HCT116 (cell line): ENCODE data around the gene CABLES1. TPM values are rescaled to one million over a fixed set of nuclear protein-coding genes. Genes with fewer than 3 reads are reported as not detected.

Experiments used
- ATAC-seq: fragments of 200-7000 bp; cut with Tn5 transposase; 2 replicates; pipeline ENCODE4 v1.9.1; 2020; ENCODE audit warnings: mild to moderate bottlenecking, moderate library complexity
- BruUV-seq: library from RNA; stranded (reverse); fragments of 400-500 nt; replicated peaks from 2 replicates; lab custom pipeline; 2021; lab: Mats Ljungman, UMichigan
- CTCF ChIA-PET: fragments of 300-600 bp; sonication (Branson Sonifier 250); formaldehyde crosslinking; loops from one replicate; lab custom pipeline; 2021; ENCODE audit warnings: antibody characterized with exemption; lab: Charles Lee
- POLR2A ChIA-PET: fragments of 300-600, 350-600 bp; sonication (Branson Sonifier 250); formaldehyde crosslinking; loops from one replicate; lab custom pipeline; 2021; ENCODE audit warnings: antibody characterized with exemption; lab: Charles Lee
- RAD21 ChIA-PET, 2 experiments: fragments of 300-600 bp; sonication (Branson Sonifier 250); formaldehyde crosslinking; loops; one replicate each; lab custom pipeline; 2023; ENCODE audit warnings: low total read pairs in 2 of 2; ENCODE audit not compliant: uncharacterized antibody in 2 of 2, unreplicated experiment in 2 of 2, low non-redundant PET in 1 of 2; lab: Charles Lee
- DNase-seq: peaks from one replicate; pipeline ENCODE4 v3.0.0-alpha.2; 2010; ENCODE audit warnings: low read depth, low spot score
- H2AFZ ChIP-seq: fragments of 200-600 bp; shearing (Covaris generic), sonication (generic); 2 replicates; pipeline ENCODE4 v1.6.1; 2017; ENCODE audit warnings: low read depth, mixed run types, mixed read lengths, antibody characterized with exemption, low read length; ENCODE audit not compliant: poor library complexity, severe bottlenecking
- H3K27ac ChIP-seq: 2 replicates; pipeline ENCODE4 v1.5.1; 2012; ENCODE audit warnings: low read depth, low read length
- H3K27me3 ChIP-seq: fragments of 200-600 bp; sonication (generic); 2 replicates; pipeline ENCODE4 v1.6.1; 2016; ENCODE audit warnings: mixed run types, low read length, mixed read lengths; ENCODE audit not compliant: insufficient read depth
- H3K36me3 ChIP-seq, 2 experiments: fragments of 200-500 bp in 1 of 2; fragments of 200-600 bp in 1 of 2; sonication (Bioruptor generic) in 1 of 2; sonication (generic) in 1 of 2; 2 replicates each; pipeline versions ENCODE4 v1.5.1 to v1.6.1; 2014 to 2016; ENCODE audit warnings: low read length in 2 of 2, inconsistent platforms in 1 of 2, mixed read lengths in 1 of 2, mixed run types in 1 of 2; ENCODE audit not compliant: insufficient read depth in 2 of 2, control insufficient read depth in 1 of 2
- H3K4me1 ChIP-seq, 2 experiments: fragments of 200-600 bp in 1 of 2; sonication (generic) in 1 of 2; 2 replicates each; pipeline versions ENCODE4 v1.5.1 to v1.6.1; 2012 to 2017; ENCODE audit warnings: low read length in 2 of 2, inconsistent platforms in 1 of 2, mild to moderate bottlenecking in 1 of 2, mixed read lengths in 1 of 2, mixed run types in 1 of 2, moderate library complexity in 1 of 2; ENCODE audit not compliant: insufficient read depth in 2 of 2, control insufficient read depth in 1 of 2
- H3K4me2 ChIP-seq: fragments of 200-600 bp; sonication (generic); 2 replicates; pipeline ENCODE4 v1.6.1; 2017; ENCODE audit warnings: mixed run types, low read length, mixed read lengths
- H3K4me3 ChIP-seq, 2 experiments: fragments of 200-600 bp in 1 of 2; sonication (generic) in 1 of 2; replicated peaks in 1 of 2; 2 replicates each; pipeline ENCODE4 v1.5.1; 2011 to 2016; ENCODE audit warnings: low read length in 2 of 2, control low read depth in 1 of 2, low read depth in 1 of 2, mild to moderate bottlenecking in 1 of 2, mixed read lengths in 1 of 2, mixed run types in 1 of 2
- H3K79me2 ChIP-seq: fragments of 200-600 bp; sonication (generic); 2 replicates; pipeline ENCODE4 v1.6.1; 2017; ENCODE audit warnings: mild to moderate bottlenecking, mixed run types, low read length, moderate library complexity, mixed read lengths; ENCODE audit not compliant: insufficient read depth
- H3K9ac ChIP-seq: fragments of 200-600 bp; sonication (generic); 2 replicates; pipeline ENCODE4 v1.6.1; 2016; ENCODE audit warnings: low read length, mixed read lengths
- H3K9me2 ChIP-seq: fragments of 200-600 bp; sonication (generic), shearing (Covaris generic); 2 replicates; pipeline ENCODE4 v1.6.1; 2017; ENCODE audit warnings: mixed run types, mild to moderate bottlenecking, moderate library complexity; ENCODE audit not compliant: insufficient read depth
- H3K9me3 ChIP-seq, 2 experiments: fragments of 200-500 bp in 1 of 2; fragments of 200-600 bp in 1 of 2; sonication (Bioruptor generic) in 1 of 2; sonication (generic) in 1 of 2; 2 replicates each; pipeline ENCODE4 v1.6.1; 2014 to 2017; ENCODE audit warnings: low read length in 2 of 2, mixed read lengths in 2 of 2, inconsistent platforms in 1 of 2, low read depth in 1 of 2, mild to moderate bottlenecking in 1 of 2, mixed run types in 1 of 2, moderate library complexity in 1 of 2; ENCODE audit not compliant: control insufficient read depth in 1 of 2, insufficient read depth in 1 of 2
- H4K20me1 ChIP-seq: fragments of 200-600 bp; sonication (generic), shearing (Covaris generic); 2 replicates; pipeline ENCODE4 v1.6.1; 2017; ENCODE audit warnings: mixed run types, mild to moderate bottlenecking, moderate library complexity; ENCODE audit not compliant: insufficient read depth
- FOSL1 ChIP-seq: IDR thresholded peaks from 2 replicates; pipeline ENCODE4 v1.6.1; 2012; ENCODE audit warnings: low read depth
- MAX ChIP-seq: IDR thresholded peaks from 2 replicates; pipeline ENCODE4 v1.6.1; 2012
- SRF ChIP-seq: IDR thresholded peaks from 2 replicates; pipeline ENCODE4 v1.6.1; 2012; ENCODE audit warnings: low read depth
- ZNF274 ChIP-seq: fragments of 200-500 bp; sonication (Bioruptor generic); IDR thresholded peaks from 2 replicates; pipeline ENCODE4 v1.6.1; 2014; ENCODE audit warnings: mild to moderate bottlenecking, low read depth, low read length, inconsistent platforms
- intact Hi-C: fragments of 100-400 bp; cut with micrococcal nuclease; formaldehyde crosslinking; loops from 2 replicates; pipeline ENCODE4 v1.10.0; 2022
- total RNA-seq: library from RNA; stranded (reverse); gene quantifications from one replicate; pipeline ENCODE4 v1.2.1, GENCODE V29; 2021; ENCODE audit not compliant: unreplicated experiment

The CABLES1 gene
- total RNA-seq, 1 experiment from 2014 or later: 7.7 TPM

GRCh38 chr18:23217781-23218180 is 82.5 kb downstream of the CABLES1 start:
- POLR2A ChIA-PET: no interaction called here
- H3K27ac ChIP-seq: no peak overlapping the region
- no peak overlapping the region for H3K4me2 ChIP-seq
- no peaks in the 10 kb centered on the region for H3K9me3 ChIP-seq
- no peaks in the 10 kb centered on the region for H3K27me3 ChIP-seq
- RAD21 ChIA-PET: no interaction called here
- no peak for DNase-seq
- intact Hi-C loops: no loop called here
- no peaks in the 10 kb centered on the region for H4K20me1 ChIP-seq
- no peak overlapping the region for H3K4me3 ChIP-seq
- ATAC-seq: no peak
- TF ChIP-seq FOSL1 (no peak), SRF (no peak), ZNF274 (no peak)
- H3K36me3 ChIP-seq: no peaks in the 10 kb centered on the region
- CTCF ChIA-PET: no interaction called here
- H3K9me2 ChIP-seq: no peaks in the 10 kb centered on the region
- no TSS peak for BruUV-seq
- H3K79me2 ChIP-seq: no peaks in the 10 kb centered on the region
- no peaks in the 10 kb centered on the region for H3K4me1 ChIP-seq
- no peak overlapping the region for H2AFZ ChIP-seq
- no peak overlapping the region for H3K9ac ChIP-seq

DNA sequence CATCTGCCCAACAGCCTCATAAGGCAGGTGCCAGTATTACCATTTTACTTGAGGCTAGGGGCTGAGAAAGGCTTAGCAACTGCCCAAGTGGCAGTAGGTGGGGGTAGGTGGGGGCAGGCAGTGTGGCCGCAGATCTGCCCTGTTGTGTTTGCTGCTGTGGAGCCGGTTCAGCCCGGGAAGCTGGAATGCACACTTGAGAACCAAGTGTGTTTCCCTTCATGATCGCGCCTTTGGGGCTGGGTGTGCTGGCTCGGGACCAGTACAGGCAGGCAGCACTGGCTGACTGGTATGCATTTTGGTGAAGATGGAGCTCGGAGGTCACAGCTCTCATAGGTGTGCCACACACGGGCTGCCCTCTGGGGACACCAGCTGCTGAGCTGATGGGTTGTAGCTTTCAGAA is 85.1 kb downstream of the CABLES1 start:
- H3K4me3 ChIP-seq: no peak overlapping the region
- no TSS peak for BruUV-seq
- POLR2A ChIA-PET: no interaction called here
- RAD21 ChIA-PET: no interaction called here
- no peak for TF ChIP-seq MAX
- no peaks in the 10 kb centered on the region for H3K27me3 ChIP-seq
- DNase-seq (no peak), ATAC-seq (no peak)
- H4K20me1 ChIP-seq: no peaks in the 10 kb centered on the region
- no peak overlapping the region for H3K9ac ChIP-seq
- intact Hi-C loops: no loop called here
- H3K36me3 ChIP-seq: no peaks in the 10 kb centered on the region
- H2AFZ ChIP-seq: no peak overlapping the region
- CTCF ChIA-PET: interaction anchor here (1.5 kb wide), 1 partner anchor 13 kb away, joined by 5 read pairs; no protein-coding TSS in a partner anchor
- H3K79me2 ChIP-seq: no peaks in the 10 kb centered on the region
- H3K4me1 ChIP-seq: no peaks in the 10 kb centered on the region; a peak in 1 of 4 replicates
- no peak overlapping the region for H3K4me2 ChIP-seq
- H3K9me2 ChIP-seq: no peaks in the 10 kb centered on the region
- no peaks in the 10 kb centered on the region for H3K9me3 ChIP-seq
- no peak overlapping the region for H3K27ac ChIP-seq
